Measurements from ENCODE around the gene POLR2H.

DNA sequence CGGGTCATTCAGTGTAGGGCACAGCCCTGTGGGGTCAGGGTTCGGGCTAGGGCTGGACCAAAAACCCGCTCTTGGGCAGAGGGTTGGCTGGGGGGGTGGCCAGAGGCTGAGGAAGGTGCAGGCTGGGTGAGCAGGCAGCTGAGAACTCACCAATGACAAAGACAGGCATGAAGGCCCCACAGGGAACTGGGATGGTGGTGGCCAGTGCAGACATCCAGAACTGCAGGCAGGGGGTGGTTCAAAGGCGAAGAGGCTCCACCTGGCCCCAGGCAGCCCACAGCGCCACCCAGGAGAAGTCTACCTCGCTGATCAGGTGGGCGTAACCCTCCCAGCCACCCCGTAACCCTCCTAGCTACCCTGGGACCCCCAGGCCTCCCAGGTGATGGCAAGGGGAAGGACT lies 6.8 kb upstream of the POLR2H start:
- TF ChIP-seq EZH2 (IDR thresholded peaks at IDR 0.05; ENCODE audit: insufficient read depth, poor library complexity, severe bottlenecking) (no peak), EZH2phosphoT487 (IDR thresholded peaks at IDR 0.05; ENCODE audit: insufficient read depth, low read depth) (no peak)

All from GM23248 (cell line).